Left kidney (tissue), 8 donors: Measurements from ENCODE around the gene ZNF844. TPM values are rescaled to one million over a fixed set of nuclear protein-coding genes. Genes with fewer than 3 reads are reported as not detected.
A peak's percentile ranks its signal among the peaks of the same experiment; 100 is the strongest.
"Not testable (repeated sequence)": the region's sequence is repeated elsewhere in the genome, so short reads cannot be mapped to it uniquely, and the experiment has no call there.

Source experiments
- DNase-seq: peaks from one replicate; pipeline ENCODE4 v3.0.0-alpha.2; 2013
- long read RNA-seq, 8 donors: transcript quantifications; one replicate each; lab custom pipeline, GENCODE V29; 2026
- polyA plus RNA-seq: library from polyadenylated mRNA; unstranded; fragments of 120-200 nt; gene quantifications from one replicate; pipeline ENCODE4 v1.2.1, GENCODE V29; 2013; ENCODE audit not compliant: insufficient read length

ZNF844 gene
- 34.0 TPM for polyA plus RNA-seq
- long read RNA-seq, donor 1, full-length matches to known transcripts = 12 of 12 reads
- long read RNA-seq, donor 1, partial matches to known transcripts = 0 of 12 reads
- long read RNA-seq, donor 1, other reads (novel, unspliced or antisense) = 0 of 12 reads
- long read RNA-seq, donor 2, full-length matches to known transcripts = 6 of 6 reads
- long read RNA-seq, donor 2, partial matches to known transcripts = 0 of 6 reads
- long read RNA-seq, donor 2, other reads (novel, unspliced or antisense) = 0 of 6 reads
- long read RNA-seq, donor 3, full-length matches to known transcripts = 4 of 4 reads
- long read RNA-seq, donor 3, partial matches to known transcripts = 0 of 4 reads
- long read RNA-seq, donor 3, other reads (novel, unspliced or antisense) = 0 of 4 reads
- long read RNA-seq, donor 4 = 0 reads
- long read RNA-seq, donor 5, full-length matches to known transcripts = 5 of 5 reads
- long read RNA-seq, donor 5, partial matches to known transcripts = 0 of 5 reads
- long read RNA-seq, donor 5, other reads (novel, unspliced or antisense) = 0 of 5 reads
- long read RNA-seq, donor 6, full-length matches to known transcripts = 9 of 9 reads
- long read RNA-seq, donor 6, partial matches to known transcripts = 0 of 9 reads
- long read RNA-seq, donor 6, other reads (novel, unspliced or antisense) = 0 of 9 reads
- long read RNA-seq, donor 7, full-length matches to known transcripts = 9 of 9 reads
- long read RNA-seq, donor 7, partial matches to known transcripts = 0 of 9 reads
- long read RNA-seq, donor 7, other reads (novel, unspliced or antisense) = 0 of 9 reads
- long read RNA-seq, donor 8, full-length matches to known transcripts = 3 of 9 reads
- long read RNA-seq, donor 8, partial matches to known transcripts = 6 of 9 reads
- long read RNA-seq, donor 8, other reads (novel, unspliced or antisense) = 0 of 9 reads

DNA sequence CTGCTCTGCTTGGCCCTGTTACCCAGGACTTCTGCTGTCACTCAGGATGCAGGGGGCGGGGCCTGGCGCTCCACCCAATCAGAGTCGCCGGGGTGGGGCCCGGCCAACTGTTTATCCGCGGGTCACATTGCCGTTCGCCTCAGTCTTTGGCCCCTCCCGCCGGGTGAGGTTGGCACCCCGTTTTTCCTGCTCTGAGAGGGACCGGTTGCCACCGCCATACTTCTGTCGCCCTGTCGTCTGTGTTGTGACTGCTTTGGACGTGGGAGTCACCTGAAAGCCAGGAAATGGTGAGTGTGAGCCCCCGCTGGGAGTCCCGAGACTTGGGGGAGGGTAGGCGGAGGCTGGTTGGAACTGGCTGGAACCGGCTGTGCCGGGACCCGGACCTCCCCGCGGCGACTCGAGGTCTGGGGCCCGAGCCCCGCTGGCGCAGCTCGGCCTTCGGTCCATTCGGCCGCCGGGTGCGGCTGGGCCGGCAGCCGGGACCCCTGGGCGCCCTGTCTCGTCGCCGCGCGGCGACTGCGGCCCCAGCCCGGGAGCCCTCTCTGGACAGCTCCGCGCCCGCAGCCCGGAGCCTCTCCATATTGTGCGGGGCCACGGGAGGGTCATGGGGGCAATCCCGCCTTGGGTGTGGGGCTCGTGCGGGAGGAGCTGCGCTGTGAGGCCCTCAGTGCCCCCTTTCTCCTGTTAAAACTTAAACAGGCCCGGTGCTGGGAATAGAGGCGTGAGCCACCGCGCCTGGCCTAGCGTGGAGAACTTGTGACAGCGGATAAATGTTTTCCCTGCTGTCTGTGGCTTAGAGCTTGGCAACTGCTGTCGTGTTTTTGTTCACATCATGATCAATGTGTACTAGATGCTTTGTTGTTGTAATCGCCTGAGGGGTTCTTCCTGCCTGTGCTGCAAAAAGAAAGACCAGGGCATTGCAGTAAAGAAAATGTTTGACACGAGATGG is at the start of gene ZNF844:
Gene ZNF844 (plus strand): TSS at position 142 of the 949 bp plus-strand sequence. CDS start 143 bp downstream, at position 285.
- DNase-seq = peak; percentile 95

GRCh38 chr19:12015015-12015752 is 49.3 kb upstream of the ZNF844 start:
- DNase-seq = no peak

DNA sequence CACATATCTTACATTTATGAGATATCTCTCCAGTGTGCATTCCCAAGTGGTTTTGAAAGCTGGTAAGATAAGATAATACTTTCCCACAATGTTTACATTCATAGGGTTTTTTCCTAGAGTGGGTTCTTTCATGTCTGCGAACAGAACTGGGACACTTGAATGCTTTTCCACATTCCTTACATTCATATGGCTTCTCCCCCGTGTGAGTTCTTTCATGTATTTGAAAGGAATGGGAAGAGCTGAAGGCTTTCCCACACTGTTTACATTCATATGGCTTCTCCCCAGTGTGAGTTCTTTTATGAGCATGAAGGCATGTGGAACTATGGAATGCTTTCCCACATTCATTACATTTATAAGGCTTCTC is 48.8 kb upstream of the ZNF844 start:
- no peak for DNase-seq

DNA sequence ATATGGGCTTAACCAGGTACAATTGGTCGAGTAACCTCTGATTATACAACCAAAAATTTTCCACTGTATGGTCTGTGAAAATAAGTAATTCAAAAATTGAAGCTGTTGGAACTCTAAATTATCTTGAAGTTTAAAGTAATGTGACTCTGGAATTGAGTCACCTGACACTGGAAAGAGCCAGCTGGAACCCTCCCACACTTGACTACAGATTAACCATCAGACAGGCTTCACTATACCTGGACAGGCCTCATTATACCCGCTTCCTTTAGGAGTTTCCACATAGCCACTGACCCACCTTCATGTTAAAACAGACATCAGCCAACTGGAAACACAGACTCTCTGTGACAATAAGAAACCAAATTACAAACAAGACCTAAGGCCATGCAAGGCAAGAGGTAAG is 30.3 kb upstream of the ZNF844 start:
- DNase-seq = peak; percentile 55

DNA sequence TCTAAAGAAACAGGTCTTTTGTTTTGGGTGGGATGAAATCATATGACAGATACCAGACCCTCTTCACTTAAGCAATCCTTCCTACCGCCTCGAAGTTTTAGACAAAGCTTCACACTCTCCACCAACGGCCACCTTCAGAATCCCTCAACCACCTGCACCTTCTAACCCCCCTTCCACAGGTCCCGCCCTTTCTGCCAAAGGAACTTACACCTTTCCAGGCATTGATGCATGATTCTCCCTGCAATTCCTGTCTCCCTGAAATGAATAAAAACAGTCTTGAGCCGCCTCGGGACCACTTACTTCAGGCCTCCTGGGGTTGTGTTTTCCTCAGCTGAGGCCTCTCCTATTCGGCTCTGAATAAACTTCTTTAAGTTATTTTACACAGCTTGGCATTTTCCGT is 29.9 kb upstream of the ZNF844 start:
- no peak for DNase-seq

DNA sequence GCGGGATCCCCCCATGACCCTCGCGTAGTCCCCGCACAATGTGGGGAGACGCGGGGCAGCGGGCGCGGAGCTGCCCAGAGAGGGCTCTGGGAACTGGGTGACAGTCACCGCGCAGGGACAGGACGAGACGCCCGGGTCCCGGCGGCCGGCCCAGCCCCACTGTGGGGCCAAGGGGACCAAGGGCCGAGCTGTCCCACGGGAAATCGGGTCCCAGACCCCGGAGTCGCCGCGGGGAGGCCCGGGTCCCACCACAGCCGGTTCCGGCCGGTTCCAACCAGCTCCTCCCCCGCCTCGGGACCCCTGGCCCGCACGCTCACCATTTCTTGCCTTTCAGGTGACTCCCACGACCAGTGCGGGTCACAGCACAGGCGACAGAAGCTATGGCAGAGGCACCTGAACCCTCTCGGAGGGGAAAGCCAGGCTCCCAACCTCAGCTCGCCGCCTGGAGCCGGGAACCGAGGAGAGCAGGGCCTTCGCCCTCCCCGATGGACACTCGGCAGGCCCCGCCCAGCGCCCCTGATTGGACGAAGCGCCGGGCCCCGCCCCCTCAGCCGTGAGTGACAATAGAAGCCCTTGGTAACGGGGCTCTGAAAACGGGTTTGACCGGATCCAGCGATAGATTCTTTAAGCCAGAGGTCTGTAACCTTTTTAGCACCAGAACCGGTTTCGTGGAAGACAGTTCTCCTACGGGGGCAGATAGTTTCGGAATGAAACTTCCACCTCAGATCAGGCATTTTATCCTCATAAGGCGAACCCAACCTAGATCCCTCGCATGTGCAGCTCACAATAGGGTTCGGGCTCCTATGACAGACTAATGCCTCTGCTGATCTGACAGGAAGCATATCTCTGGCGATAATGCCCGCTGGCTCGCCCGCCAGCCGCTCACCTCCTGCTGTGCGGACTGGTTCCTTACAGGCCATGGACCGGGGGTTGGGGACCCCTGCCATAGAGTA is 29.0 kb upstream of the ZNF844 start, which contains the start of gene ZNF433:
Gene ZNF433 (minus strand): TSS at position 460 of the 953 bp plus-strand sequence. CDS start 140 bp downstream, at position 320.
- DNase-seq = peak; percentile 97

DNA sequence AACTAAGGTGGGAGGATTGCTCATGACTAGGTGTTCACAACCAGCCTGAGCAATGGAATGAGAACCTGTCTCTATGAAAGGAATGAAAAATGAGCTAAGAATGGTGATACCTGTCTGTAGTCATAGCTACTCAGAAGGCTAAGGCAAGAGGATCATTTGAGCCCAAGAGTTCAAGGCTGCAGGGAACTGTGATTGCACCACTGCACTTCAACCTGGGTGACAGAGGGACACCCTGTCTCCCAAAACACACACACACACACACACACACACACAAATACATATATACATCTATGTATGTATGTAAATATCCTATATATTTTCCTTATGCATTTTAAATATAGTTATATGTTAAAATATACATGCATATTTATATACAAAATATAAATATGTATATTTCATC is 21.6 kb upstream of the ZNF844 start:
- DNase-seq = no peak

DNA sequence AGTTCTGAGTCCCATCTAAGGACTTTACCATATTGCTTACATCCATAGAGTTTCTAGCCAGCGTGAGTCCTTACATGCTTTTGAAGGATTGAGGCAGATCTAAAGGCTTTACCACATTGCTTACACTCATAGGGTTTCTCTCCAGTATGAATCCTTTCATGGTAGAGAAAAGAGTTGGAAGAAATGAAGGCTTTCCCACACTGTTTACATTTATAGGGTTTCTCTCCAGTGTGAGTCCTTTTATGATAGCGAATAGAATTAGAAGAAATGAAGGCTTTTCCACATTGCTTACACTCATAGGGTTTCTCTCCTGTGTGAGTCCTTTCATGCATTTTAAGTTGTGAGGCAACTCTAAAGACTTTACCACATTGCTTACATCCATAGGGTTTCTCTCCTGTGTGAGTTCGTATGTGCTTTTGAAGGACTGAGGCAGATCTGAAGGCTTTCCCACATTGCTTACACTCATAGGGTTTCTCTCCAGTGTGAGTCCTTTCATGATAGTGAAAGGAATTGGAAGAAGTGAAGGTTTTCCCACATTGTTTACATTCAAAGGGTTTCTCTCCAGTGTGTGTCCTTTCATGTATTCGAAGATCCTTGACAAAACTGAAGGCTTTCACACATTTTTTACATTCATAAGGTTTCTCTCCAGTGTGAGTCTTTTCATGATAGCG is 20.6 kb upstream of the ZNF844 start:
- no peak for DNase-seq

DNA sequence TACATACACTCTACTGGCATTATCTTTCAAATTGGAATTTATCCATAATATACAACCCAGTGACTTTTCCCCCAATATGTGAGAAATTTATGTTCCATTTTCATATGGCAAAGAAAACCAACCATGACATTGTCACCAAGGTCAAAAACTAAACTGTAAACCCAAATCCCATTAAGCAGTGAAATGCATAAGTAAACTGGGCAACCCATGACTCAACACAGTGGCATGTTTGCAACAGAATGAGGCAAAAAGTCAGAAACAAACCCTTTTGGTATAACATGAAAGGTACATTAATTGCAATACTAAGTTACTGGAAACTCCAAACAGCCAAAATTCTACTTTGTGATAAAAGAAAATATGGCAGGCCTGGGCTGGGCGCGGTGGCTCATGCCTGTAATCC is 16.7 kb upstream of the ZNF844 start:
- no peak for DNase-seq

DNA sequence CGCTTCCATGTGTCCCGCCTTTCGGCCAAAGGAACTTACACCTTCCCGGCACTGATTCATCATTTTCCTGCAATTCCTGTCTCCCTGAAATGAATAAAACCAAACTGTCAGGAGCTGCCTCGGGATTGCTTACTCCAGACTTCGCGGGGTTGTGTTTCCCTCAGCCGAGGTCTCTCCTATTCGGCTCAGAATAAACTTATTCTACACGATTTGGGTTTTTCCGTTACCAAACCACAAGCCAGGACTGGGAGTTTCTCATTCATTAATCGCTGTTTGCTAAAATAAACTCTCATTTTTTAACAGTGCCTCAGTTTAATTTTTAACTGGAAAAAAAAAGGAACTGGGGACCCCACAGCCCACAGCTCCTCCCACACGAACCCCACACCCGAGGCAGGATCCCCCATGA is 12.4 kb upstream of the ZNF844 start:
- DNase-seq = no peak

- peak; percentile 95 for DNase-seq
These were observed 11.9 kb upstream of the ZNF844 start, which contains the start of gene ZNF878 for GRCh38 chr19:12052497-12053169. ZNF878 (minus strand) TSS chr19:12052961; CDS start chr19:12052801, 160 bp downstream.

- no peak for DNase-seq
These were observed 8.7 kb upstream of the ZNF844 start for GRCh38 chr19:12055784-12056183.

GRCh38 chr19:12075538-12076139 is 11.1 kb downstream of the ZNF844 start:
- no peak for DNase-seq

DNA sequence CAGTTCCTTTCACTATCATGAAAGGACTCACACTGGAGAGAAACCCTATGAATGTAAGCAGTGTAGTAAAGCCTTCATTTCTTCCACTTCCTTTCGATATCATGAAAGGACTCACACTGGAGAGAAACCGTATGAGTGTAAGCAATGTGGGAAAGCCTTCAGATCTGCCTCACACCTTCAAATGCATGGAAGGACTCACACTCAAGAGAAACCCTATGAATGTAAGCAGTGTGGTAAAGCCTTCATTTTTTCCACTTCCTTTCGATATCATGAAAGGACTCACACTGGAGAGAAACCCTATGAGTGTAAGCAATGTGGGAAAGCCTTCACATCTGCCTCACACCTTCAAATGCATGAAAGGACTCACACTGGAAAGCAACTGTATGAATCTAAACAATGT is 11.8 kb downstream of the ZNF844 start:
- DNase-seq = not testable (repeated sequence)

- DNase-seq = no peak
These were observed 12.8 kb downstream of the ZNF844 start for GRCh38 chr19:12077375-12077774.

DNA sequence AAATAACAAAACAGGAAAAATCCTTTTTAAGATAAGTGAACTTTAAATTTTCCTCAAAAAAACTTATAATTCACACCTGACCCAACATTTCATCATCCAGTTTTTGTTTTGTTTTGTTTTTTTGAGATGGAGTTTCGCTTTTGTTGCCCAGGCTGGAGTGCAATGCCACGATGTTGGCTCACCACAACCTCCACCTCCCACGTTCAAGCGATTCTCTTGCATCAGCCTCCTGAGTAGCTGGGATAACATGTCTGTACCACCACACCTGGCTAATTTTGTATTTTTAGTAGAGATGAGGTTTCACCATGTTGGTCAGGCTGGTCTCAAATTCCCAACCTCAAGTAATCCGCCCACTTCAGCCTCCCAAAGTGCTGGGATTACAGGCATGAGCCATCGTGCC is 18.8 kb downstream of the ZNF844 start:
- not testable (repeated sequence) for DNase-seq

DNA sequence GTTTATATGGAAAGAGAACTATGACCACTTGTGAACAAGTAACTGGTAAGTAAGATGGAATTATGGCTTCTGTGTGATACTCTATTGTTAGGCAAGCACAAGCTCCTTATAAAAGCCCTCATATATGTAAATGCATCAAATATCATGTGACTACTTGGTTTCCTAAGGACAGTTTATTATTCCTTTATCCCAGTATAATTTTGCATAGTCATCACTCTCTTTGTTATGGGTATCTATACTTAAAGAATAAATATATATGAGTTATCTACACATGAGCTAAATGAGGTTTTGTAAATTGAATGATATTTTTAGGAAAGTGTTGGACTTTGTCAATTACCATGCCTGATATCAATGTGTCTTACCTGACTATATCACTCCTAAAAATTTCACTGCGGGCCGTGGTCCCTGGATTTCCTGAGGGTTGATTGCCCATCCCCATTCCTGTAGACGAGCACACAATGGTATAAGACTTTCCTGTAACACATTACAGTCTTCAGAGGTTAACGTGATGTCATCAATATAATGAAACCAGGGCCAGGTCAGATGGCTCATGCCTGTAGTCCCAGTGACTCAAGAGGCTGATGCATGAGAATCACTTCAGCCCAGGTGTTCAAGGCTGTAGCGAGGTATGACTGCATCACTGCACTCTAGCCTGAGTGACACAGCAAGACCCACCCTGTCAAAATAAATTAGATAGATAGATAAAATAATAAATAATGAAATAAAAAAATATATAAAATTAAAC is 20.7 kb downstream of the ZNF844 start:
- no peak for DNase-seq
